CD4-positive, alpha-beta T cell treated with Interleukin-17A for 4 hours (primary cell): ENCODE results near the gene BRSK1.

Source experiments
- DNase-seq: peaks from one replicate; pipeline ENCODE4 v3.0.0-alpha.2; 2020; ENCODE audit warnings: mixed read lengths

Gene BRSK1

DNA sequence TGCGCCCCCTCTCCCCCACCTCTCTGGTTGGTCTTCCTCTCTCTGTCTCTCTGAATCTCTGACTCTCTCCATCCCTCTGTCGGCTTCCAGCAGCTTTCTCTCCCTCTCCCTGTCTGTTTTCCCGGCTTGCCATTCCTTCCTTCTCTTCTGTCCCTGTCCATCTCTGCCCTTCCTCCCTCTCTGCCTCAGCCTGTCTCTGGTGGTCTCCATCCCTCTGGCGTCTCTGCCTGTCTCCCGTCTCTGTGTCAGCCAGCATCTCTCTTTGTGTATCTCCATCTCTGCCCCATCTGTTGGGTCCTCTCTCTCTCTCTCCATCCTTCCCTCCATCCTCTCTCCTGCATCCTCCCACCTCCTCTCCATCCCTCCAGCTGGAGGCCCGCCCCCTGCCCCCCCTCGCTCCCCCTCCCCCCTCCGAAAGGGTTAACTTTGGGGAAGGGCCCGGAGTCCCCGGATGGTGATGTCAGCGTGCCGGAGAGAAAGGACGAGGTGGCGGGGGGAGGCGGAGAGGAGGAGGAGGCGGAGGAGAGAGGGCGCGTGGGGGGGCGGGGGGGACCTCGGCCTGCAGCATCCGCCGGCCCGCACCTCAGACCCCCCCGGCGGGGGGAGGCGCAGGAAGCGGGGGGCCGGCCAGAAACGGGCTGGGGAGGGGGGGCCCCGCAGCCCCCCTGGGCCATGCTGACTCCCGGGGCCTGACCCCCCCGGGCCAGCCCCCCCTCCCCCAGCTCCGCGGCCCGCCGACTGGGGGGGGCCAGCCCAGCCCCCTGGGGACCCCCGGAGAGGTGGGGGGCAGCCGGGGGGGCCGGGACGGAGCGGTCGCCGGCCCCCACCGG lies at the start of gene BRSK1:
Gene BRSK1, plus strand, starts transcription at position 450 of the 830 bp plus-strand sequence. CDS start 446 bp downstream, outside the sequence.
- DNase-seq = peak; percentile 62

DNA sequence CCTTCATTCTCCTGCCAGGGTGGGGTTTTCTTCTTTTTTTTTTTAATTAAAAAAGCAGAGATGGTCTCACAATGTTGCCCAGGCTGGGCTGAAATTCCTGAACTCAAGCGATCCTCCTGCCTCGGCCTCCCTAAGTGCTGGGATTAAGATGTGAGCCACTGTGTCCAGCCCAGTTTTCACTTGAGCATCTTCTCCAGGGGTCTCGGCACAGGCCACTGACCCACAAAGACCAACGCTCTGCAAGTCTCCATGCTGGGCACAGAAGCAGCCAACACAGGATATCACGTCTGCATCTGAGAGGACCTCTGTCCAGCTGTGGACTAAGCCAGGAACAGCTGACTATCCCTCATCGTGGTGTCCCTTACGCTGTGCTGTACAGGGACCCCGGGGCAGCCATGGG lies 45.8 kb upstream of the BRSK1 start:
- no peak for DNase-seq

DNA sequence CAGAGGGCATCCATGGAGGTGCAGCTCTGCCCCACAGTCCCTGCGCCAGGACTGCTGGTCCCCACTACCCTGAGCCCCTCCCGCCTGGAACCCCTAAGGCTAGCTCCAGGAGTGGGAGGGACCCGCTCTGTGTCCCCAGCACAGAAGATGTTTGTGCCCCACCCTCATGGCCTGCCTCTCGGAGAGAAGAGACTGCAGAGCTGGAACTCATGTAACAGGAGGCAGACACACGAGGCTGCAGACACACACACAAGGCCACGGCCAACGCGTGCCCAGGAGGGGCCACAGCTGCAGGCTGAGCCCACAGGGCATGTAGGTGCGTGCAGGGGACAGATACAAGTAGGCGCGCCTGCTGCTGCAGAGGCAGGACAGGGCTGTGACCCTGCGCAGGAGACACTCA lies 44.8 kb upstream of the BRSK1 start:
- DNase-seq = no peak

DNA sequence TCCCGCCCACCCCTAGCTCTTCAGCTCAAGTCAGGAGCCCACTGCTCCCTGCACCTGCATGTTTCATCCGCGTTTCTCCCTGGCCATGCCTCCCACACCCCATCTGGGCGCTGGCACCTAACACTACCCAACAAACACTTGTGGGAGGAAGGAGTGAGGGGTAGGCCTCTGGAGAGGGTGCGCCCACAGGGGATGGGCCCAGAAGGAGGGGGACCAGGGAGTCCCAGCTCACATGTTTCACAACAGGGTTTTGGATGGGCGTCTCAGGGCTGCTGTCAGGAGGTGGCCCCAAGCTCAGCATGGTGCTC lies 43.1 kb upstream of the BRSK1 start:
- no peak for DNase-seq

DNA sequence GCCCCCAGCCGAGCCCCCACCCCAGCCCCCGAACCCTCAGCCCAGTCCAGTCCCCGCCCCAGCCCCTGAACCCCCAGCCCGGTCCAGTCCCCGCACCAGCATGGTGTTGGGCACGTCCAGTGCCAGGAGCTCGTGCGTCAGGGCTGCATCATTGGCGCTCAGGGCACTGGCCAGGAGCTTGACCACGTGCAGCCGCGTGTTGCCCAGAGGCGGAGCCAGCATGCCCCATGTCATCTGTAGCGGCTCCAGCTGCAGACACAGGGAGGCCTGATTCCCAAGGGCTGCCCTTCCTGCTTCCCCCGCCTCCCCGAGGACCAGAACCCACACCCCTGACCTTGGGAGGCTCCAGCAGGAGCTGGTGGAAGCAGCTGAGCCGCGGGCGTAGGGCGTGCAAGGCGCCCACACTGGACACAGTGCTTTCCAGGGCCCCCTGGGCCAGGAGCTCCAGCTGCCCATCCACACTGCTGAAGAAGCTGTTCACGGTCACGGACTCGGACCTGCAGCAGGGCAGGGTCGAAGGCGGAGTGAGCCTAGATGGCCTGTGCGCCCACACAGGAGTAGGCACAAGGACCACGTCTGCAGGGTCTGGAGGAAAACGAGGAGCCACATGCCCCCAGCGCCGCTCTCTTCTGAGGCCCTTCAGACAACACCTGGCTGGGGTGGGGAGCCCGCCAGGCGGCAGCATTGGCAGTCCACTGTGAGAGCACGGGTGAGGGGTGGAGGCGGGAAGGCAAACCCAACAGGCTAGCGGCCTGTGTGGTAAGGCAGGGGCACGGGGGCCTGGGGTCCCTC lies 42.5 kb upstream of the BRSK1 start:
- no peak for DNase-seq

DNA sequence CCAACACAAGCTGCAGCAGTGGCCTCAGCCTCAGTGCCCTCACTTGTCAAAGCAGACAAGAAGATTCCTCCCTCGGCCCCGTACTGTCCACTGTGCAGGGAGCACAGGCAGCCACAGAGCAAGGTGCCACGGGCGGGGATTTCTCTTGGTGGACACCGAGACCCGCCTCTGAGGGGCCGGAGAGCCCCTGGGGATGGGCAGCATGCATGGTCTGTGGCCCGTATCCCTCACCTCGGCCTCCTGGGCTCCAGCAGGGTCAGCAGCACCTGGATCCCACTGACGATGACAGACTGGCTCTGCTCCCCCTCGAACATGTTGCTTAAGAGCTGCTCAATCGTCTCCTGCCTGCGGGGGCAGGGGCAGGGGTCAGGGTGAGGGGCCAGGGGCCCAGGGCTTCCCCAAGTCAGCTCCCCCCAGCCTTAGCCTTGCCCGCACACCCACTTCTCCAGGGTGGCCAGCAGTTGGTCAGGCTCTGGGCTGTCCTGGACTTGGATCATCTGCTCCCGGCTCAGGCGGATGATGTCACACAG lies 41.8 kb upstream of the BRSK1 start:
- no peak for DNase-seq

DNA sequence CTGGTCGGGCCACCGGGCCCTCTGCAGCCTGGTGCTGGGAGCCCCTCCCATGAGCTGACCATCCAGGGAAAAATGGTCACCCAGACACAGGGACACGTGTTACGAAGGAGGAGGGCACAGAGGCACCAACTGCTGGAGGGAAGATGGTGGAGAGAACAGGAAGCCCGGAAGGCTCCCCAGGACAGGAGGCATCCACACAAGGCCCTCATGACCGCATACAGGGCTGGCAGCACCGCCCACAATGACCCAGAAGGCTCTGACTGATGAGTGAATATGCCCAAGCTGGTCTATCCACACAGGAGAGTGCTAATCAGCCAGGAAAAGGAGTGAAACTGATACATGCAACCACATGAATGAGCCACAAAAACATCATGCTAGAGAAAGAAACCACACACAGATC lies 41.3 kb upstream of the BRSK1 start:
- DNase-seq = no peak

DNA sequence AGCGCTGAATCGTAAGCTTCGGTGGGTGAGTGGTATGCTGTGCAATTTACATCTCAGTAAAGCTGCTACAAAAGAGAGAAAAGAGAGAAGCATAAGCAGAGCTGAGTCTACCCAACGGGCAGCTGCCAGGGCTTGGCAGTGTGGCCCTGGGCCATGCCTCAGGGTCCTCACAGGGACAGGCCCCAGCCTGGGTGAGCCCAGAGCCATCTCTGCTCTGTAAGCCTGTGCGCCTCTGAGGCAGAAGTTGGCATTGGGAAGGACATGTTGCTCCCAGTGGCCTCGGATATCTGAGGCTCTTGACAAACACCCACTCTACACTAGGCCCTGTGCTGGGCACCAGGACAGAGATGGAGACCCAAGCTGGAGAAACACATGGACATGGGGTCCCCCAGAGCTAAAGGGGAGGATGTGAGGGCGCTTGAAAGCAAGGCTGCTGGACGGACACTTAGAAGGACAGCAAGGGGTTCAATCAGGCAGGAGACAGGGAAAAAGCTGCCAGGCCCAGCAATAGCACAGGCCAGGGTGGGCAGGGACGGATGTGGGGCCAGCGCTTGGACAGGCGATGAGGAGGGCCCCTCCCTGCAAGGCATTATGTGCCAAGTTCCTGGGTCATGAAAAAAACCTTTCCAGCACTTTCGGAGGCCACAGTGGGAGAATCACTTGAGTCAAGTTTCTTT lies 39.7 kb upstream of the BRSK1 start:
- no peak for DNase-seq

DNA sequence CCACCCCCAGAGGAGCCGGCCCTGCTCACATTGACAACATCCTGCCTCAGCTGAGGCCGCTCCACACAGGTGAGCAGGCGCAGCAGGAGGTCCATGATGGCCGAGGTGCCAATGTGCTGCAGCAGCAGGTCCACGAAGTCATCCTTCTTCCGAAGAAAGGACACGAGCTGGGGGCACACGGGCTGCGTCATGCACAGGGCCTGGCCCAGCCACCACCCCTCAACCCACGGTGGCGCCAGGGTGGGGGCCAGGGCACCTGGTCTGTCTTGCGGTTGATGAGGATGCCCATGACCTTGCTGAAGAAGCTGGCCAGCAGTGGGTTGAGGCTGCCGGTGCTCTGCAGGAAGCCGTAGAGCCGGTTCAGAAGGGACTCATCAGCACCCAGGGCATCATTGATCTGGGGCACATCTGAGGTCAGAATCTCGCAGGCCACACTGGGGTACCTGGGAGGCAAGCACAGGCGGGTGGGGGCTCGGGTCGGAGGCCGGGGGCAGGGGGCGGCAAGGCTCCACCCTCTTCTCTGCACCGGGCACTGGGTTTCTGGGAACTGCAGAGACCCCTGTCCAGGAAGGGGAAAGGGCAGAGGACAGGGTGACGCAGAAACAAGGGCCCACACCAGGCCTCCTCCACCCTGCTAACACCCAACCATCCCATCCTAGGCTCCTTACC lies 38.4 kb upstream of the BRSK1 start:
- DNase-seq = no peak

DNA sequence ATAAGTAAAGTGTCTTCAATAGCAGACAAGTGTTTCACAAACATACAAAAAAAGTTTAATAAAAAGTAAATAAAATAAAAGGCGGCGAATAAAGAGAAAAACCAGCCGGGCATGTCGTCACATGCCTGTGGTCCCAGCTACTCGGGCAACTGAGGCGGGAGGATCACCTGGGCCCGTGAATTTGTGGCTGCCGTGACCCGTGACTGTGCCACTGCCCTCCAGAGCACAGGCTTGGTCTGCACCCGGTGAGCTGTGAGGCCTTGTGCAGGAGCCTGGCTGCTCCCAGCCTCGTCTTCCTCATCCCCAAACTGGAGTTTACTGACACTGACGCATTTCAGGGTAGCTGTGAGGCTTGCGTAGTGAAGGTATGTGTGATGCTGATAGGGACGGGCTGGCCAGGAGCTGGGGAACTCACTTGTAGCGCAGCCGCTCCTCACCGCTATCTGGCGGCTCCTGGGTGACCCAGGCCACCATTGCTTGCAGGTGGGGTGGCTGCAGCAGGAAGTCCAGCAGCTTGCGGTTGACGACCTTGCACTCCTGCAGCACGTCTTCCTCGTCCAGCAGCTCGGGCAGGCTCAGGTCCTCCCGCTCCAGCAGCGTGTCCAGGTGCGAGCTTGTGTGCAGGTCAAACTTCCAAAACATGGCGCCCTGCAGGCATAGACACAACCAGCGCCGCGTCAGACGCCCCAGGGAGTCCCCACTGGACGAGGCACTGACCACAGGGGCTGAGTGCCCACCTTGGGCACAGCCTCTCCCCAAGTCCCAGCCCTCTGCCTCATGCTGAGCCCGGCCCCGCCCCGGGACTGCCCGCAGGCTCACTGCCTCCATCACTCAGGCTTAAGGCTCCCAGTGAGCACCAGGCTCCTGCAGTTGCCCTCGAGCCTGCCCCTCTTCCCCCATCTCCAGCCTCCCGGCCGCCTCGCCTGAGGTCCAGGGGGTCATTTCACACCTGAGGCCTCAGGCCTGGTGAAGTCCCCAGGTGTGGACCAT lies 37.0 kb upstream of the BRSK1 start:
- no peak for DNase-seq

DNA sequence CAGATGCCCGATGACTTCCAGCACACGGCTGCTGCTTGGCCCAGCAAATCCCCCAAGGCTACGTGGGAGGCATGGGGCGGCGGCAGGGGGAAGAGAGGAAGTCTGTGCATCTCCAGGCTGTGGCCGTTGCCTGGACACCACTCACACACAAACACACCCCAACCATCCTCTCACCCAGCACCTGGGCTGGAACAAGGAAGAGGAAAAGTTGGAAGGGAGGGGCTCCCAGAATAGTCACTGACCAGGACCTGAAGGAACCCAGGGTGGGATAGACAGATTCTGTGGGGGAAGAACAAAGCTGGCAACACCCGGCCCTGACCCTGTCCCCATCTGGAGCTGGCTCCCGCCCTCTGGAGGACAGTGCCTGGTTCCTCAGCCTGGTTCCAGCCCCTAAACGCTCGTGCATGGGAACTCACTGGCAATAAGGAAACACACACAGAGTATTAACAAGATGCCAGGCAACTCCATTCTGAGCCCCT lies 36.1 kb upstream of the BRSK1 start:
- no peak for DNase-seq

DNA sequence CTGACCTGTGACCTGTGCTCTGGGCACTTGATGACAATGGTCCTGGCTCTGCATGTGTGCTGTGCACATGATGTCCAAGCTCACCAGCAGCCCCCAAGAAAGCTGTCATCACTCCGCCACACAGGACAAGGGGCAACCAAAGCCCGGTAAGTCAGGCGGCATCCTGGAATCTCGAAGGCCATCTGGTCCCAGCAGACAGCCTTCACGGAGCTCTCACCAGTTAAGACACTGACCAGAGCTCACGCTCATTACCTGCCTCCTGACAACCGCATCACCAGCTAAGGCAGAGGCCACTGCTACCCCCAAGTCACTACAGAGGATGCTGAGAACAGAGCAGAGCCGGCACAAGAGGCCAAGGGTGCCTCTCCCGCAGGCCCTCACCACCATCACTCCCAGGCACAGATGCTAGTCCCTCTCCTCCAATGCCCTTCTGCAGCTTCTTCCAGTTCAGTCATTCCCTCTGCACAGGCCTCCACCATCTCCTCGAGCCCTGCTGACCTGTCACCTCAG lies 35.6 kb upstream of the BRSK1 start:
- no peak for DNase-seq

DNA sequence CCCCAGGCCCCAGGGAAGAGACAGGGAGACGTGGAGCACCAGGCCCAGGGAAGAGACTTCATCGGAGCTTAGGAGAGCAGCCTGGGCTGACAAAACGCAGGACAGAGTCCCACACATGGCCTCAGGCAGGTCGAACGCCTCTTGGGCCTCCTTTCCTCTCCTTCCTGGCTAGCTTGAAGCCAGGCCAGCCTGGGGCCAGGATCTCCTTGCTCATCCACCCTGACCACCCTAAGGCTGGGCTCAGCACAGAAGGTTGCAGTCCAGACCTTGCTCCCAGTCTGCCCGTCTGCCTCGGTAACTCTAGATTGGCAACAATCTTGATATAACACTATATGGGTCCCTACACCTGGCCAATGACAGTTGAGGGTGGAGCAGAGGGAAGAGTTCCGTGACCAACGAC lies 35.1 kb upstream of the BRSK1 start:
- DNase-seq = no peak

DNA sequence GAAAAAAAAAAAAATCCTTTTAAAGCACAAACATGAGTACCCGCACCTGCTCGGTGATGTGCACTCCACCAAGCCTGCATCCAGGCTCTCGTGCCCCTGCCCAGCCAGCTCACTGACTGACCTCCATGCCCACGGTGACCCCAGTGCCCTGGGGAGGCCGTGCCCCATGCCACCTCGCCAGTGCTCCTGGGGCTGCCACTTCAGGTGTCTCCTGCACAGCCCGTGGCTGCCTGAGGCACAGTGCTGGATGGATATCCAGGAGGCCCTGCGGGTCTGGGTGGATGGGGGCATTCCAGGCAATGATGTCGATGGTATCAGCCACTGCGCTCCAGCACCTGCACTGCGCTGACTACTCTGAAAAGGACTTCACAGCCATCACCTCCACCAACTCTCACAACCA lies 34.0 kb upstream of the BRSK1 start:
- DNase-seq = no peak

DNA sequence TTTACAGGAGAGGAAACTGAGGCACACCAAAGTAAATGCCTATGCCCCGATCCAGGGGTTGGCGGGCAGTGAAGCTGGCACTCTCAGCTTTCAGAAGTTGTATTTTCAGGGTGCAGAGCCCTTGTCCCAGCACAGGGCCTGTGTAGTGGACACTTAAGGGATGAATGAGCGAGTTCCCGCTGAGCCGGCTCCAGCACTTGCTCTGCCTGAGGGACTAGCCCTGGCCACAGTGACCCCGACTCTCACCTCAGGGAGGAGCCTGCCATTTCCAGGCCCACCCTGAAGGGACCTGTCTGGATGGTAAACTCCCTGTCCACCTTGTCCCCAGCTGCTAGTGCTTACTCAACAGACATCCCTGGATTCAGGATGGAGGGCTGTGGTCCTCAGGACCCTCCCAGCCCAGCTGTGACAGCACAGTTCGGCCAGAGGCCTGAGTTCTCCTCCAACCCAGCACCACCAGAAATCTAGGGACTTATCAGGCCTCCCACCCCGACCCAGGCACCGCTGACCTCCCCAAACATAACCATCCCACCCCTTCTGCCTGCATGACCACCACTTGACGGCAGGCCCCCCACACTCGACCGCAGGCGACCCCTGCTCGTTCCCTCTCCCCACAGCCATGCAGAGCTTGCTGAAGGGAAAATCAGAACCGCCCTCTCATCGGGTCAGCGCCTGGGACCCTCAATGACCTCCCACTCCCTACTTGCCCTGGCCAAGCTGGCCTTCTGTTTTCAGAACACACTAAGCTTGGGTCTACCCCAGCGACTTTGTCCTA lies 33.3 kb upstream of the BRSK1 start:
- no peak for DNase-seq

DNA sequence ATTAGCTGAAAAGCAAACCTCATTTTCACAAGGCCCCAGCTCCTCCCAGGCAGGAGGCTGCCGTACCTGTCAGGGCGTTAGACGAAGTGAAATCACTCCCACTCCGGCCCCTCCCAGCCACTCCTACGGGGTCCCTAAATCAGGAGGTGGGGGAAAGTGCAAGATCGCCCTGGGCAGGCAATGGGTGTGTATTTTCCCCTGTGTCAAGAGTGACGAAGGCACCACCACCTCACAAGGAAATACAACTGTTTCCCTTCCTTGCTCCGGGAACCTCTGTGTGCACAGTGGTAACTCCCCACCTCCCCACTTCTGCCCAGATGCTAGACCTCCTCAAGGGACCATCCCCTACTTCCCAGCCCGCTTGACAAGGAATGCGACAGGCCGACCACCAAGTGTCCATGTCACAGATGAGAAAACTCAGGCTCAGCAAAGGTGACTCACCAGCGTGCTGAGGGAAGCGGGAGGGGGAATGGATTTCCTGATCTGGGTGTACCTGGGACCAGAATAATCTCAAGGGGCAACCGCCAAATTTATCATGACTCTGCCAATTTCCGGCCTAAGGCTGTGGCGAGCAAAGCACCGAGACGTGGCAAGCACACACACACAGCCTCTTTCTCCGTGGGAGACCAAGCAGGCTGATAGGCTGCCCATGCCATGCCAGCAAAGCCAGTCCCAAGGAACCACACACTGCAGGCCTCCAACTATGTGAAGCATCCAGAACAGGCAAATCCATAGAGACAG lies 32.3 kb upstream of the BRSK1 start:
- peak; percentile 68 for DNase-seq

DNA sequence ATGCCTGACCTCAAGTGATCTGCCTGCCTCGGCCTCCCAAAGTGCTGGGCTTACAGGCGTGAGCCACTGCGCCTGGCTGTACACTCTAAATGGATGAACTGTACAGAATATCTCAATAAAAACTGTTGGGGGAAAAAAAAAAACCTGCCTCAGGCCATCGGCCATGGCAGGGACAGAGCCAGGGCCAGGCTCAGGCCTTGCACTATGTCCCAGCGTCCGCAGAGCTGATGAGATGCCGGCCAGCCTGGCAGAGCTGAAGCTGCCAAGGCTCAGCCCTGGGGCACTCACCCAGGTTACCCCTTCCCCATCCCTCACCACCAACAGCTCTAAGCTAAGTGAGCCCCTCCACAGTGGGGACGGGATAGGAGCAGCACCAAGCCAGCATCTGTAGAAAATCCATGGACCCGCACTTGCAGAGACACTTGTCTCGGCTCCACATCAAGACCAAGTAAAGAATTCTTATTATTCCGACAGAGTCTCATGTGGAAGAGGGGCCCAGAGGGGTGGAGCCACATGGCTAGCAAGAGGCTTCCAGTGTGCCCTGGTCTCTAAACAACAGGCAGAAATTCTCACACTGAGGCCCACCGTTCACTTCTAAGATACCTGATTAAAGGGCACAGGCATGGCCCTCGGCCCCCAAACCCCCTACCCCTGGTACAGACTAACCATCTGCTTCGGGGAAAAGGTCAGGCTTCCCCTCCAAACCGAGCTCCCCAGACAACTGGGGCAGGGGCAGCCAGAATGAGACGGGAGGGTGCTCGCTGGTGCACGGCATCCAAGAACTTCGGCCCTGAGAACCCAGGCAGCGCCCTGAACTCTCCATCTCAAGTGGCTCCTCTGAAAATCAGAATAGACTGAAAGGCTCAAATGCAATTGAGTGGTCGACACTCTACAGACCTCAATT lies 30.8 kb upstream of the BRSK1 start:
- no peak for DNase-seq

DNA sequence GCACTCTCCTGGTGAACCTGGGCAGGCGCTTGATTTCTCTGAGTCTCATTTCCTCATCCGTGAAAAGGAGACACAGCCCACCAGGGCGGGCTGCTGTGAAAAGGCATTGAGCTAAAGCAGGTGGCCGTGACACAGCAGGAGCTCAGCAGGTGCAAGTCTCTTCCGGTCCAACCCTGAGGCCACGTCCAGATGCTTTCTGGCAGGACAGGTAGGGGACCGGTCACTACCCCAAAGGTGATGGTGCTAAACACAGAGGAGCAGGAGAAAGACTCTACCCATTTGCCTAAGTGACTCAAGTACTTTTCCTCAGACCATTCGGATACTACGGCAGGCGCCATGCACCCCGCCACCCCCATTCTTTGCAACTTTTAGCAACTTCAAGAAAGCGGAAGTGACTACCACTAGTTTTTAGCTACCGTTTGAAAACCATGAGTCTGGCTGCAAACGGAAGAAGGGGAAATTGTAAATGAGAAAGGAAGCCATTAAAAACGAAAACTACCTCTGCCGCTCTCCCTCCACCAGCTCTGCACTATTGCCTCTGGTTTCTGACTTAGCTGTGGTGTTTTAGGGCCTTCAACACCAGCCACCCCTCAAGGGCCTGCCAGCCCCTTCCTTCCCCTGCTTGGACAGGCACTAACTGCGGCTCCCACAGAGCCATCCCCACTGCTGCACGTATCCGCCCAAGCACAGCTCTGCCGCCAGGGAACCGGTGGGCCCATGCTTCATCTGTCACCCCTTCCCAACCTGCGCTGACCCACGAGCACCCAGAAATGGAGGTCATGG lies 29.8 kb upstream of the BRSK1 start:
- DNase-seq = peak; percentile 76
